Loucy (cell line): ENCODE data around the gene SLCO2A1.

Experiments
- EZH2phosphoT487 ChIP-seq: fragments of 200-600 bp; IDR thresholded peaks from 2 replicates; pipeline ENCODE4 v1.6.1; 2018; ENCODE audit warnings: antibody characterized with exemption, mild to moderate bottlenecking, moderate library complexity, borderline replicate concordance
- TF ChIP-seq, protein P1 (sequence below): fragments of 200-600 bp; sonication (generic); conservative IDR thresholded peaks from 2 replicates; pipeline ENCODE4 v1.5.1; 2014; ENCODE audit warnings: mild to moderate bottlenecking, antibody characterized with exemption, low read length

DNA sequence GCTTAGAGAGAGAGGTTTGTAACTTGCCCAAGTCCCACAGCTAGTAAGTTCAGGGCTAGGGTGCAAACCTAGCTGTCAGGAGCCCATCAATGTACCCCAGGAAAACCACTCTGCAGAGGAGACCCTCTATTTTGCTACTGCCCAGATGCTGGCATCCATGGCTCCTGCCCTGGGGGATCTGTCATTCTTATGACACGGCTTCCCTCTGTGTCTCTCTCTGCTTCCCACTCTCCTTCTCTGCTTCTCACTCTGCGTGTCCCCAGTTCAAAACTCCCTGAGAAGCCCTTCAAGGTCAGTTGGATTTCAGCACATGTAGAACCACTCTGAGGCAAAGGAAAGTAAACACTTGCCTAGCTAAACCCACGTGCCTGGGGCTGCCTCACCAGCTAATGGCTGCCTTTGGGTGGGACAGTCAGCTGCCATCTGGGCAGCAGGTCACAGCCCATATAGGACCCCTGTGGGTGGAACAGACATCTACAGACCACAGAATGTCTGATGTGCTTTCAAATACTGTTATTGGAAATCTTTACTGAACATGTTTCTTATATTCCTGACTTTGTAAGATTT is 29.4 kb upstream of the SLCO2A1 start:
- TF ChIP-seq, protein P1, sequence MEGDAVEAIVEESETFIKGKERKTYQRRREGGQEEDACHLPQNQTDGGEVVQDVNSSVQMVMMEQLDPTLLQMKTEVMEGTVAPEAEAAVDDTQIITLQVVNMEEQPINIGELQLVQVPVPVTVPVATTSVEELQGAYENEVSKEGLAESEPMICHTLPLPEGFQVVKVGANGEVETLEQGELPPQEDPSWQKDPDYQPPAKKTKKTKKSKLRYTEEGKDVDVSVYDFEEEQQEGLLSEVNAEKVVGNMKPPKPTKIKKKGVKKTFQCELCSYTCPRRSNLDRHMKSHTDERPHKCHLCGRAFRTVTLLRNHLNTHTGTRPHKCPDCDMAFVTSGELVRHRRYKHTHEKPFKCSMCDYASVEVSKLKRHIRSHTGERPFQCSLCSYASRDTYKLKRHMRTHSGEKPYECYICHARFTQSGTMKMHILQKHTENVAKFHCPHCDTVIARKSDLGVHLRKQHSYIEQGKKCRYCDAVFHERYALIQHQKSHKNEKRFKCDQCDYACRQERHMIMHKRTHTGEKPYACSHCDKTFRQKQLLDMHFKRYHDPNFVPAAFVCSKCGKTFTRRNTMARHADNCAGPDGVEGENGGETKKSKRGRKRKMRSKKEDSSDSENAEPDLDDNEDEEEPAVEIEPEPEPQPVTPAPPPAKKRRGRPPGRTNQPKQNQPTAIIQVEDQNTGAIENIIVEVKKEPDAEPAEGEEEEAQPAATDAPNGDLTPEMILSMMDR: no peak
- TF ChIP-seq EZH2phosphoT487: no peak
